GM23338 (cell line): Measurements from ENCODE around the gene TMEM221. TPM values are rescaled to one million over a fixed set of nuclear protein-coding genes. Genes with fewer than 3 reads are reported as not detected.
A peak's percentile ranks its signal among the peaks of the same experiment; 100 is the strongest.

Experiments
- ATAC-seq: fragments of 200-7000 bp; cut with Tn5 transposase; 3 replicates; pipeline ENCODE4 v1.9.1; 2020
- DNase-seq: peaks from one replicate; pipeline ENCODE4 v3.0.0-alpha.2; 2015; ENCODE audit warnings: low spot score
- H2AFZ ChIP-seq: fragments of 200-600 bp; sonication (generic); 2 replicates; pipeline ENCODE4 v1.8.0; 2016; ENCODE audit warnings: antibody characterized with exemption, mild to moderate bottlenecking, moderate library complexity
- H3F3A ChIP-seq: fragments of 200-600 bp; sonication (generic); replicated peaks from 2 replicates; pipeline ENCODE4 v1.8.0; 2017; ENCODE audit warnings: antibody characterized with exemption, mixed run types, low read depth
- H3K27ac ChIP-seq: fragments of 200-600 bp; sonication (generic); 2 replicates; pipeline ENCODE4 v1.6.1; 2016; ENCODE audit warnings: low read depth
- H3K27me3 ChIP-seq: fragments of 200-600 bp; sonication (generic); 2 replicates; pipeline ENCODE4 v1.8.0; 2016; ENCODE audit warnings: mild to moderate bottlenecking, mixed run types, moderate library complexity; ENCODE audit not compliant: insufficient read depth
- H3K36me3 ChIP-seq: fragments of 200-600 bp; sonication (generic); 2 replicates; pipeline ENCODE4 v1.8.0; 2016; ENCODE audit warnings: mild to moderate bottlenecking; ENCODE audit not compliant: insufficient read depth
- H3K4me1 ChIP-seq: fragments of 200-600 bp; sonication (generic); 2 replicates; pipeline ENCODE4 v1.8.0; 2016; ENCODE audit warnings: mild to moderate bottlenecking, moderate library complexity; ENCODE audit not compliant: insufficient read depth
- H3K4me2 ChIP-seq: fragments of 200-600 bp; sonication (generic); 2 replicates; pipeline ENCODE4 v1.7.1; 2017; ENCODE audit warnings: mixed run types
- H3K4me3 ChIP-seq: fragments of 200-600 bp; sonication (generic); 2 replicates; pipeline ENCODE4 v1.6.1; 2016; ENCODE audit warnings: mixed run types
- H3K79me2 ChIP-seq: fragments of 200-600 bp; sonication (generic); replicated peaks from 2 replicates; pipeline ENCODE4 v1.8.0; 2017; ENCODE audit warnings: mild to moderate bottlenecking; ENCODE audit not compliant: insufficient read depth
- H3K9me2 ChIP-seq: fragments of 200-600 bp; sonication (generic); 2 replicates; pipeline ENCODE4 v1.8.0; 2017; ENCODE audit not compliant: insufficient read depth
- H4K20me1 ChIP-seq: fragments of 200-600 bp; sonication (generic); replicated peaks from 2 replicates; pipeline ENCODE4 v1.8.0; 2017; ENCODE audit warnings: mild to moderate bottlenecking; ENCODE audit not compliant: insufficient read depth
- H3K27ac Mint-ChIP-seq: 2 replicates; pipeline ENCODE4 v1.8.0; 2020; ENCODE audit warnings: inconsistent platforms, mild to moderate bottlenecking, moderate library complexity, mixed read lengths
- H3K27me3 Mint-ChIP-seq: 3 replicates; pipeline ENCODE4 v1.8.0; 2022; ENCODE audit warnings: low read depth, mild to moderate bottlenecking, moderate library complexity, mixed read lengths, inconsistent platforms; ENCODE audit not compliant: insufficient read depth, poor library complexity
- H3K36me3 Mint-ChIP-seq: 3 replicates; pipeline ENCODE4 v1.8.0; 2021; ENCODE audit warnings: low read depth, mild to moderate bottlenecking, inconsistent platforms, moderate library complexity, mixed read lengths
- H3K4me1 Mint-ChIP-seq: 3 replicates; pipeline ENCODE4 v1.8.0; 2020; ENCODE audit warnings: mild to moderate bottlenecking, inconsistent platforms, mixed read lengths
- H3K4me3 Mint-ChIP-seq: 3 replicates; pipeline ENCODE4 v1.8.0; 2021; ENCODE audit warnings: moderate library complexity, mild to moderate bottlenecking, inconsistent platforms, mixed read lengths
- H3K9me3 Mint-ChIP-seq: 3 replicates; pipeline ENCODE4 v1.8.0; 2020; ENCODE audit warnings: moderate library complexity, mild to moderate bottlenecking, inconsistent platforms, mixed read lengths
- CREB1 ChIP-seq: fragments of 250-450 bp; sonication (Bioruptor Pico); IDR thresholded peaks from 2 replicates; pipeline ENCODE4 v1.5.0; 2020; ENCODE audit warnings: low read depth, mild to moderate bottlenecking, moderate library complexity
- CTCF ChIP-seq, 2 experiments: fragments of 200-600 bp in 1 of 2; sonication (generic) in 1 of 2; conservative IDR thresholded peaks; 2 replicates each; pipeline versions ENCODE4 v1.5.1 to v1.6.1; 2016 to 2017; ENCODE audit warnings: antibody characterized with exemption in 2 of 2, low read depth in 2 of 2, mild to moderate bottlenecking in 2 of 2, moderate library complexity in 1 of 2
- EZH2phosphoT487 ChIP-seq: fragments of 200-600 bp; sonication (generic); IDR thresholded peaks from one replicate; pipeline ENCODE4 v1.8.1; 2018; ENCODE audit warnings: antibody characterized with exemption; ENCODE audit not compliant: unreplicated experiment
- NANOG ChIP-seq: IDR thresholded peaks from 2 replicates; pipeline ENCODE4 v1.6.1; 2016; ENCODE audit warnings: antibody characterized with exemption, borderline replicate concordance
- POLR2AphosphoS5 ChIP-seq: IDR thresholded peaks from 2 replicates; pipeline ENCODE4 v1.6.1; 2016; ENCODE audit warnings: antibody characterized with exemption, low read depth
- REST ChIP-seq: IDR thresholded peaks from one replicate; pipeline ENCODE4 v1.6.1; 2018; ENCODE audit warnings: antibody characterized with exemption; ENCODE audit not compliant: unreplicated experiment
- STAT1 ChIP-seq: IDR thresholded peaks from one replicate; pipeline ENCODE4 v1.6.1; 2016; ENCODE audit warnings: antibody characterized with exemption; ENCODE audit not compliant: unreplicated experiment
- ZNF331 ChIP-seq: fragments of 250-450 bp; sonication (Bioruptor Pico); IDR thresholded peaks from 2 replicates; pipeline ENCODE4 v1.5.0; 2020; ENCODE audit warnings: low read depth, mild to moderate bottlenecking, moderate library complexity
- ZNF462 ChIP-seq: fragments of 250-450 bp; sonication (Bioruptor Pico); IDR thresholded peaks from 2 replicates; pipeline ENCODE4 v1.5.0; 2020; ENCODE audit warnings: mild to moderate bottlenecking, moderate library complexity
- polyA plus RNA-seq: library from polyadenylated mRNA; unstranded; fragments of >200 nt; fragmentation: Nextera tagmentation; extraction: Ambion mirVana; gene quantifications from 2 replicates; pipeline ENCODE4 v1.2.1, GENCODE V29; 2016
- total RNA-seq: library from RNA; depleted of rRNA; stranded (reverse); fragments of >200 nt; shearing (Covaris generic); gene quantifications from 2 replicates; pipeline ENCODE4 v1.2.3, GENCODE V29; 2014

TMEM221 gene
- total and polyA plus RNA-seq, 2 experiments from 2014 or later, result 0.40 to 0.90 TPM

- no peak overlapping the region for H3K27ac ChIP-seq
- H3K27ac Mint-ChIP-seq, result no peak overlapping the region
- no peak overlapping the region for H3K4me3 ChIP-seq
- peaks cover 3% of the 10 kb centered on the region; the same call in 1 of the 2 replicates for H3K4me1 ChIP-seq
- H3K9me2 ChIP-seq, result no peaks in the 10 kb centered on the region
- no peak for DNase-seq
- H3K79me2 ChIP-seq, result no peaks in the 10 kb centered on the region
- no peak for TF ChIP-seq EZH2phosphoT487
- no peak for ATAC-seq
- H3K4me3 Mint-ChIP-seq, result no peak overlapping the region
- no peak overlapping the region for H2AFZ ChIP-seq
- H4K20me1 ChIP-seq, result no peaks in the 10 kb centered on the region
- no peaks in the 10 kb centered on the region for H3F3A ChIP-seq
- no peak overlapping the region for H3K4me2 ChIP-seq
- H3K36me3 Mint-ChIP-seq, result no peaks in the 10 kb centered on the region
- no peaks in the 10 kb centered on the region for H3K36me3 ChIP-seq
- H3K9me3 Mint-ChIP-seq, result no peaks in the 10 kb centered on the region; the same call in 2 of the 3 replicates
- H3K4me1 Mint-ChIP-seq, result peaks cover 1% of the 10 kb centered on the region; the same call in 2 of the 3 replicates
- peaks cover 7% of the 10 kb centered on the region for H3K27me3 Mint-ChIP-seq
- H3K27me3 ChIP-seq, result no peaks in the 10 kb centered on the region
Measured at GRCh38 chr19:17429641-17430113, 18.8 kb downstream of the TMEM221 start.

- no peaks in the 10 kb centered on the region for H3K9me2 ChIP-seq
- H3F3A ChIP-seq, result 0 out of 2 replicates have a peak, but pooled peaks cover 4% of the 10 kb centered on the region
- H3K79me2 ChIP-seq, result no peaks in the 10 kb centered on the region
- H3K36me3 ChIP-seq, result no peaks in the 10 kb centered on the region
- H3K27me3 Mint-ChIP-seq, result peaks cover 5% of the 10 kb centered on the region
- H3K27ac ChIP-seq, result no peak overlapping the region
- peaks cover 14% of the 10 kb centered on the region; the same call in 1 of the 2 replicates for H3K4me1 ChIP-seq
- peak overlapping the region; percentile 67 for H3K4me3 ChIP-seq
- H3K4me3 Mint-ChIP-seq, result peak overlapping the region; percentile 73
- H2AFZ ChIP-seq, result peak overlapping the region; percentile 72; the same call in 1 of the 2 replicates
- no peaks in the 10 kb centered on the region for H4K20me1 ChIP-seq
- H3K27me3 ChIP-seq, result no peaks in the 10 kb centered on the region
- peaks cover 13% of the 10 kb centered on the region for H3K4me1 Mint-ChIP-seq
- ATAC-seq, result peak; percentile 90
- H3K4me2 ChIP-seq, result peak overlapping the region; percentile 85
- H3K27ac Mint-ChIP-seq, result peak overlapping the region; percentile 60; the same call in 1 of the 2 replicates
- peak; percentile 94 for DNase-seq
- no peaks in the 10 kb centered on the region for H3K9me3 Mint-ChIP-seq
- H3K36me3 Mint-ChIP-seq, result no peaks in the 10 kb centered on the region; the same call in 1 of the 3 replicates
- no peak for TF ChIP-seq NANOG
- TF ChIP-seq EZH2phosphoT487, result no peak
- TF ChIP-seq ZNF331 (CRISPR knock-in tag), result no peak
- no peak for TF ChIP-seq REST
- TF ChIP-seq ZNF462, result no peak
- peak; percentile 60 for TF ChIP-seq CREB1 (CRISPR knock-in tag)
- peak; percentile 35; the same call in 1 of the 2 replicates for TF ChIP-seq POLR2AphosphoS5
- TF ChIP-seq CTCF (conservative IDR thresholded peaks at IDR 0.05; ENCODE audit: low read depth in 2 of 2), result peak; percentile 73 to 87
- no peak for TF ChIP-seq STAT1
Measured at GRCh38 chr19:17424743-17425365, 23.6 kb downstream of the TMEM221 start.
